ENCODE measurements around the gene ARHGEF28. TPM values are rescaled to one million over a fixed set of nuclear protein-coding genes. Genes with fewer than 3 reads are reported as not detected.

ARHGEF28 gene
- total RNA-seq, 2 experiments from 2014 or later: not detected

GRCh38 chr5:73781107-73781768 lies 155.2 kb downstream of the ARHGEF28 start:
- Mint-ChIP-seq H3K4me1 (ENCODE audit: low read depth) (no peaks in the 10 kb centered on the region), H3K9me3 (ENCODE audit: insufficient read depth) (no peaks in the 10 kb centered on the region), H3K36me3 (ENCODE audit: low read depth) (no peaks in the 10 kb centered on the region), H3K4me3 (no peak overlapping the region), H3K27ac (no peak overlapping the region), H3K27me3 (ENCODE audit: low read depth) (no peaks in the 10 kb centered on the region)
- ATAC-seq (no peak), DNase-seq (no peak)
- ChIA-PET CTCF (interaction anchor here (0.7 to 2.2 kb wide), 2 partner anchors 12 to 1975 kb away, joined by 3 to 8 read pairs; no protein-coding TSS in a partner anchor), POLR2A (no interaction called here)

GRCh38 chr5:73783828-73784227 lies 157.8 kb downstream of the ARHGEF28 start:
- H3K4me3 Mint-ChIP-seq: no peak overlapping the region
- H3K9me3 Mint-ChIP-seq (ENCODE audit: insufficient read depth): no peaks in the 10 kb centered on the region
- CTCF ChIA-PET: interaction anchor here (0.7 to 1.2 kb wide), 2 partner anchors 9 to 14 kb away, joined by 4 read pairs; no protein-coding TSS in a partner anchor

GRCh38 chr5:73786043-73786831 lies 160.2 kb downstream of the ARHGEF28 start:
- no peak overlapping the region for H3K4me3 Mint-ChIP-seq
- ChIA-PET CTCF (interaction anchor here (0.7 kb wide), 1 partner anchor 195 kb away, joined by 3 read pairs; no protein-coding TSS in a partner anchor), POLR2A (no interaction called here)
- no peaks in the 10 kb centered on the region for H3K4me1 Mint-ChIP-seq (ENCODE audit: low read depth)
- DNase-seq (no peak), ATAC-seq (no peak)
- H3K27me3 Mint-ChIP-seq (ENCODE audit: low read depth): peaks cover 9% of the 10 kb centered on the region
- no peaks in the 10 kb centered on the region for H3K9me3 Mint-ChIP-seq (ENCODE audit: insufficient read depth)
- H3K27ac Mint-ChIP-seq: no peak overlapping the region
- H3K36me3 Mint-ChIP-seq (ENCODE audit: low read depth): no peaks in the 10 kb centered on the region

More at GRCh38 chr5:73783828-73784227, 157.8 kb downstream of the ARHGEF28 start:
- Mint-ChIP-seq H3K27ac (no peak overlapping the region), H3K36me3 (ENCODE audit: low read depth) (no peaks in the 10 kb centered on the region), H3K4me1 (ENCODE audit: low read depth) (no peaks in the 10 kb centered on the region), H3K27me3 (ENCODE audit: low read depth) (peaks cover 2% of the 10 kb centered on the region)
- POLR2A ChIA-PET: no interaction called here
- ATAC-seq (no peak), DNase-seq (no peak)

GRCh38 chr5:73789851-73790281 lies 163.9 kb downstream of the ARHGEF28 start:
- Mint-ChIP-seq H3K27me3 (ENCODE audit: low read depth) (peaks cover 12% of the 10 kb centered on the region), H3K4me3 (no peak overlapping the region), H3K9me3 (ENCODE audit: insufficient read depth) (no peaks in the 10 kb centered on the region), H3K4me1 (ENCODE audit: low read depth) (no peaks in the 10 kb centered on the region), H3K36me3 (ENCODE audit: low read depth) (no peaks in the 10 kb centered on the region), H3K27ac (no peak overlapping the region)
- ATAC-seq (no peak), DNase-seq (no peak)
- POLR2A ChIA-PET: no interaction called here
- CTCF ChIA-PET: interaction anchor here (11.4 kb wide), 1 partner anchor 200 kb away, joined by 138 read pairs; no protein-coding TSS in a partner anchor

- DNase-seq (no peak), ATAC-seq (no peak)
- no peaks in the 10 kb centered on the region for H3K4me1 Mint-ChIP-seq (ENCODE audit: low read depth)
- no peak overlapping the region for H3K27ac Mint-ChIP-seq
- ChIA-PET CTCF (interaction anchor here (1.0 to 11.4 kb wide), 4 partner anchors 20 to 201 kb away, joined by 3 to 138 read pairs (median 10); no protein-coding TSS in a partner anchor), POLR2A (no interaction called here)
- H3K36me3 Mint-ChIP-seq (ENCODE audit: low read depth): no peaks in the 10 kb centered on the region
- no peak overlapping the region for H3K4me3 Mint-ChIP-seq
- H3K27me3 Mint-ChIP-seq (ENCODE audit: low read depth): peaks cover 16% of the 10 kb centered on the region
- no peaks in the 10 kb centered on the region for H3K9me3 Mint-ChIP-seq (ENCODE audit: insufficient read depth)
Measured at GRCh38 chr5:73791389-73791788, 165.4 kb downstream of the ARHGEF28 start.

GRCh38 chr5:73792687-73793320 lies 166.8 kb downstream of the ARHGEF28 start:
- ChIA-PET POLR2A (no interaction called here), CTCF (interaction anchor here (0.7 to 11.4 kb wide), 15 partner anchors 9 to 281 kb away, joined by 3 to 138 read pairs (median 4); no protein-coding TSS in a partner anchor)
- peaks cover 14% of the 10 kb centered on the region for H3K27me3 Mint-ChIP-seq (ENCODE audit: low read depth)
- H3K4me3 Mint-ChIP-seq: no peak overlapping the region
- H3K36me3 Mint-ChIP-seq (ENCODE audit: low read depth): no peaks in the 10 kb centered on the region
- H3K9me3 Mint-ChIP-seq (ENCODE audit: insufficient read depth): no peaks in the 10 kb centered on the region
- H3K27ac Mint-ChIP-seq: no peak overlapping the region
- ATAC-seq (peak; percentile 63), DNase-seq (peak; percentile 75)
- H3K4me1 Mint-ChIP-seq (ENCODE audit: low read depth): no peaks in the 10 kb centered on the region

GRCh38 chr5:73793911-73794310 lies 167.9 kb downstream of the ARHGEF28 start:
- Mint-ChIP-seq H3K27me3 (ENCODE audit: low read depth) (peaks cover 19% of the 10 kb centered on the region), H3K27ac (no peak overlapping the region), H3K36me3 (ENCODE audit: low read depth) (no peaks in the 10 kb centered on the region), H3K4me3 (no peak overlapping the region), H3K4me1 (ENCODE audit: low read depth) (no peaks in the 10 kb centered on the region), H3K9me3 (ENCODE audit: insufficient read depth) (no peaks in the 10 kb centered on the region)
- DNase-seq: no peak
- ATAC-seq: no peak
- ChIA-PET POLR2A (no interaction called here), CTCF (interaction anchor here (1.0 to 11.4 kb wide), 5 partner anchors 10 to 204 kb away, joined by 3 to 138 read pairs (median 8); no protein-coding TSS in a partner anchor)

GRCh38 chr5:73796164-73797131 lies 170.5 kb downstream of the ARHGEF28 start:
- ChIA-PET POLR2A (no interaction called here), CTCF (interaction anchor here (11.4 kb wide), 1 partner anchor 206 kb away, joined by 138 read pairs; no protein-coding TSS in a partner anchor)
- H3K27me3 Mint-ChIP-seq (ENCODE audit: low read depth): peaks cover 20% of the 10 kb centered on the region
- H3K36me3 Mint-ChIP-seq (ENCODE audit: low read depth): no peaks in the 10 kb centered on the region
- no peak overlapping the region for H3K4me3 Mint-ChIP-seq
- ATAC-seq (no peak), DNase-seq (no peak)
- H3K9me3 Mint-ChIP-seq (ENCODE audit: insufficient read depth): no peaks in the 10 kb centered on the region
- no peaks in the 10 kb centered on the region for H3K4me1 Mint-ChIP-seq (ENCODE audit: low read depth)
- H3K27ac Mint-ChIP-seq: no peak overlapping the region

- POLR2A ChIA-PET: no interaction called here
- Mint-ChIP-seq H3K36me3 (ENCODE audit: low read depth) (no peaks in the 10 kb centered on the region), H3K9me3 (ENCODE audit: insufficient read depth) (no peaks in the 10 kb centered on the region), H3K27ac (no peak overlapping the region), H3K4me3 (no peak overlapping the region), H3K4me1 (ENCODE audit: low read depth) (no peaks in the 10 kb centered on the region), H3K27me3 (ENCODE audit: low read depth) (peaks cover 22% of the 10 kb centered on the region)
- no peak for ATAC-seq
- CTCF ChIA-PET: interaction anchor here (11.4 kb wide), 1 partner anchor 207 kb away, joined by 138 read pairs; no protein-coding TSS in a partner anchor
- no peak for DNase-seq
Measured at GRCh38 chr5:73797132-73797510, 171.1 kb downstream of the ARHGEF28 start.

- Mint-ChIP-seq H3K4me3 (no peak overlapping the region), H3K27ac (no peak overlapping the region), H3K36me3 (ENCODE audit: low read depth) (no peaks in the 10 kb centered on the region), H3K9me3 (ENCODE audit: insufficient read depth) (no peaks in the 10 kb centered on the region), H3K27me3 (ENCODE audit: low read depth) (peaks cover 19% of the 10 kb centered on the region), H3K4me1 (ENCODE audit: low read depth) (no peaks in the 10 kb centered on the region)
- ChIA-PET POLR2A (no interaction called here), CTCF (interaction anchor here (0.6 to 0.8 kb wide), 2 partner anchors 9 to 208 kb away, joined by 3 read pairs; no protein-coding TSS in a partner anchor)
- DNase-seq (no peak), ATAC-seq (no peak)
Measured at GRCh38 chr5:73799401-73799972, 173.5 kb downstream of the ARHGEF28 start.

Data from activated CD8-positive, alpha-beta T cell treated with anti-CD3 and anti-CD28 coated beads, Interleukin-2, amount 10 ng/mL, durations not matched to agents 7 days and 5 days (primary cell).